H9 (cell line): ENCODE data around the gene PALD1. TPM values are rescaled to one million over a fixed set of nuclear protein-coding genes. Genes with fewer than 3 reads are reported as not detected.

Source experiments
- DNase-seq: peaks from one replicate; pipeline ENCODE4 v3.0.0-alpha.2; 2017
- H2AFZ ChIP-seq: one replicate; pipeline ENCODE4 v1.6.1; 2013; ENCODE audit warnings: mild to moderate bottlenecking, low read length, control low read depth, moderate library complexity
- H2AK5ac ChIP-seq: 2 replicates; pipeline ENCODE4 v1.6.1; 2013; ENCODE audit warnings: low read length, control low read depth, mixed read lengths; ENCODE audit not compliant: insufficient read length
- H2BK120ac ChIP-seq: one replicate; pipeline ENCODE4 v1.6.1; 2013; ENCODE audit warnings: low read depth, mild to moderate bottlenecking, low read length, control low read depth, inconsistent platforms; ENCODE audit not compliant: poor library complexity, severe bottlenecking
- H2BK12ac ChIP-seq: 2 replicates; pipeline ENCODE4 v1.6.1; 2013; ENCODE audit warnings: low read length, control low read depth, mixed read lengths, low read depth; ENCODE audit not compliant: insufficient read length
- H2BK15ac ChIP-seq: 2 replicates; pipeline ENCODE4 v1.6.1; 2013; ENCODE audit warnings: low read depth, low read length, control low read depth
- H2BK20ac ChIP-seq: one replicate; pipeline ENCODE4 v1.6.1; 2013; ENCODE audit warnings: low read depth, mild to moderate bottlenecking, low read length, control low read depth, inconsistent platforms; ENCODE audit not compliant: poor library complexity, severe bottlenecking
- H2BK5ac ChIP-seq: 2 replicates; pipeline ENCODE4 v1.6.1; 2013; ENCODE audit warnings: low read length, control low read depth, mixed read lengths; ENCODE audit not compliant: insufficient read length
- H3K14ac ChIP-seq: 2 replicates; pipeline ENCODE4 v1.6.1; 2013; ENCODE audit warnings: low read length, control low read depth; ENCODE audit not compliant: insufficient read depth
- H3K18ac ChIP-seq: 2 replicates; pipeline ENCODE4 v1.6.1; 2013; ENCODE audit warnings: low read depth, mild to moderate bottlenecking, mixed read lengths, low read length, control low read depth; ENCODE audit not compliant: insufficient read length
- H3K23ac ChIP-seq: 2 replicates; pipeline ENCODE4 v1.6.1; 2013; ENCODE audit warnings: low read length, control low read depth, mixed read lengths, low read depth; ENCODE audit not compliant: insufficient read length
- H3K23me2 ChIP-seq: 2 replicates; pipeline ENCODE4 v1.6.1; 2013; ENCODE audit warnings: low read depth, mild to moderate bottlenecking, mixed read lengths, low read length, control low read depth; ENCODE audit not compliant: insufficient read length, poor library complexity, severe bottlenecking
- H3K27ac ChIP-seq: 2 replicates; pipeline ENCODE4 v1.5.1; 2013; ENCODE audit warnings: low read length, control low read depth, mixed read lengths, low read depth; ENCODE audit not compliant: insufficient read length
- H3K27me3 ChIP-seq: 2 replicates; pipeline ENCODE4 v1.6.1; 2013; ENCODE audit warnings: low read length, control low read depth, inconsistent platforms; ENCODE audit not compliant: insufficient read depth
- H3K4ac ChIP-seq: 2 replicates; pipeline ENCODE4 v1.6.1; 2013; ENCODE audit warnings: low read depth, mild to moderate bottlenecking, control low read depth, inconsistent platforms, low read length, moderate library complexity
- H3K4me1 ChIP-seq: 2 replicates; pipeline ENCODE4 v1.6.1; 2013; ENCODE audit warnings: low read length, control low read depth, inconsistent platforms; ENCODE audit not compliant: insufficient read depth
- H3K4me2 ChIP-seq: 2 replicates; pipeline ENCODE4 v1.6.1; 2013; ENCODE audit warnings: low read length, control low read depth, mixed read lengths; ENCODE audit not compliant: insufficient read length, insufficient read depth
- H3K56ac ChIP-seq: 2 replicates; pipeline ENCODE4 v1.6.1; 2013; ENCODE audit warnings: low read depth, mild to moderate bottlenecking, mixed read lengths, low read length, control low read depth; ENCODE audit not compliant: insufficient read length
- H3K79me1 ChIP-seq: 2 replicates; pipeline ENCODE4 v1.6.1; 2013; ENCODE audit warnings: low read depth, mild to moderate bottlenecking, moderate library complexity, low read length, control low read depth, inconsistent platforms; ENCODE audit not compliant: insufficient read depth, poor library complexity, severe bottlenecking
- H3K79me2 ChIP-seq: 2 replicates; pipeline ENCODE4 v1.6.1; 2013; ENCODE audit warnings: low read length, control low read depth, inconsistent platforms; ENCODE audit not compliant: insufficient read depth
- H3K9ac ChIP-seq: 2 replicates; pipeline ENCODE4 v1.6.1; 2013; ENCODE audit warnings: low read length, control low read depth, mixed read lengths; ENCODE audit not compliant: insufficient read length; ENCODE audit errors: extremely low read depth
- H3K9me3 ChIP-seq: one replicate; pipeline ENCODE4 v1.6.1; 2013; ENCODE audit warnings: low read depth, low read length, inconsistent platforms; ENCODE audit not compliant: control insufficient read depth
- H3T11ph ChIP-seq: one replicate; pipeline ENCODE4 v1.6.1; 2013; ENCODE audit warnings: mild to moderate bottlenecking, low read length, control low read depth, inconsistent platforms
- H4K20me1 ChIP-seq: one replicate; pipeline ENCODE4 v1.6.1; 2013; ENCODE audit not compliant: control insufficient read depth, insufficient read length, insufficient read depth
- H4K5ac ChIP-seq: 2 replicates; pipeline ENCODE4 v1.6.1; 2013; ENCODE audit warnings: low read depth, mild to moderate bottlenecking, mixed read lengths, low read length, control low read depth; ENCODE audit not compliant: insufficient read length
- H4K8ac ChIP-seq: replicated peaks from 2 replicates; pipeline ENCODE4 v1.6.1; 2013; ENCODE audit warnings: low read length, control low read depth, mixed read lengths, low read depth; ENCODE audit not compliant: insufficient read length
- H4K91ac ChIP-seq: 2 replicates; pipeline ENCODE4 v1.6.1; 2013; ENCODE audit warnings: low read depth, mild to moderate bottlenecking, moderate library complexity, mixed read lengths, low read length, control low read depth; ENCODE audit not compliant: insufficient read length
- H3K27ac Mint-ChIP-seq, 3 experiments: 2 replicates in 2 of 3; 3 replicates in 1 of 3; pipeline ENCODE4 v1.8.0; 2020 to 2021; ENCODE audit warnings: mixed read lengths in 3 of 3, mild to moderate bottlenecking in 1 of 3, moderate library complexity in 1 of 3
- H3K27me3 Mint-ChIP-seq: 2 replicates; pipeline ENCODE4 v1.8.0; 2021; ENCODE audit warnings: low read depth, mild to moderate bottlenecking, moderate library complexity, mixed read lengths
- H3K36me3 Mint-ChIP-seq, 3 experiments: 2 replicates in 2 of 3; 3 replicates in 1 of 3; pipeline ENCODE4 v1.8.0; 2020 to 2021; ENCODE audit warnings: low read depth in 3 of 3, mixed read lengths in 3 of 3; ENCODE audit not compliant: insufficient read depth in 1 of 3
- H3K4me1 Mint-ChIP-seq, 2 experiments: 2 replicates each; pipeline ENCODE4 v1.8.0; 2020; ENCODE audit warnings: mixed read lengths in 2 of 2
- H3K4me3 Mint-ChIP-seq, 2 experiments: 2 replicates in 1 of 2; 3 replicates in 1 of 2; pipeline ENCODE4 v1.8.0; 2020 to 2021; ENCODE audit warnings: mild to moderate bottlenecking in 2 of 2, mixed read lengths in 2 of 2, moderate library complexity in 1 of 2
- H3K9me3 Mint-ChIP-seq, 2 experiments: 2 replicates in 1 of 2; 3 replicates in 1 of 2; pipeline ENCODE4 v1.8.0; 2020; ENCODE audit warnings: mild to moderate bottlenecking in 2 of 2, mixed read lengths in 2 of 2, moderate library complexity in 1 of 2
- CTCF ChIP-seq: fragments of 200-600 bp; sonication (generic); conservative IDR thresholded peaks from 3 replicates; pipeline ENCODE4 v1.8.0; 2021; ENCODE audit warnings: antibody characterized with exemption, mild to moderate bottlenecking
- WGBS: extraction: QIAGEN DNeasy Blood & Tissue Kit; methylation state at CpG from one replicate; pipeline ENCODE4 v1.1.7; 2013; ENCODE audit warnings: missing lambda C conversion rate, low lambda C conversion rate, mixed read lengths; ENCODE audit not compliant: insufficient read length; ENCODE audit errors: extremely low coverage; 5-methylcytosine and 5-hydroxymethylcytosine counted together
- total RNA-seq: library from RNA; stranded (reverse); gene quantifications from 2 replicates; pipeline ENCODE4 v1.2.1, GENCODE V29; 2021

Gene PALD1
- total RNA-seq, 1 experiment from 2014 or later, result 21.1 TPM

GRCh38 chr10:70541736-70542564 is 63.4 kb downstream of the PALD1 start:
- Mint-ChIP-seq H3K27me3 (no peaks in the 10 kb centered on the region), H3K4me3 (no peak overlapping the region), H3K4me1 (peaks cover under 1 to 3% of the 10 kb centered on the region in 2 experiments; a peak in 3 of 4 replicates), H3K9me3 (no peaks in the 10 kb centered on the region), H3K36me3 (peaks cover 0 to 20% (median 5%) of the 10 kb centered on the region in 3 experiments; a peak in 5 of 7 replicates), H3K27ac (no peak overlapping the region)
- Histone ChIP-seq H3K9ac (no peak overlapping the region), H3K56ac (no peak overlapping the region), H3K9me3 (no peaks in the 10 kb centered on the region), H3K4ac (no peak overlapping the region), H3K27ac (no peak overlapping the region), H3K79me1 (no peaks in the 10 kb centered on the region), H2BK12ac (no peak overlapping the region), H3K4me2 (no peak overlapping the region), H3K18ac (no peak overlapping the region), H3T11ph (no peak overlapping the region), H2BK20ac (no peak overlapping the region), H3K79me2 (no peaks in the 10 kb centered on the region), H2AFZ (no peak overlapping the region), H3K14ac (no peak overlapping the region), H2BK120ac (no peak overlapping the region), H3K27me3 (no peaks in the 10 kb centered on the region), H4K20me1 (peaks cover 3% of the 10 kb centered on the region), H4K5ac (no peak overlapping the region), H2BK15ac (no peak overlapping the region), H3K4me1 (no peaks in the 10 kb centered on the region), H4K91ac (no peak overlapping the region), H2BK5ac (no peak overlapping the region), H2AK5ac (no peak overlapping the region), H3K23me2 (no peaks in the 10 kb centered on the region), H4K8ac (no peak overlapping the region), H3K23ac (no peak overlapping the region)
- WGBS, result no CpG with 5 or more reads among the region's 14 CpGs
- TF ChIP-seq CTCF, result no peak
- no peak for DNase-seq
